T-helper 2 cell treated with Interferon-gamma antibody and Interleukin-4, amounts not matched to agents 100 ng/mL and 5 ng/mL, for 36 hours (primary cell): ENCODE data around the gene RFT1. TPM values are rescaled to one million over a fixed set of nuclear protein-coding genes. Genes with fewer than 3 reads are reported as not detected.

Experiments
- intact Hi-C: fragments of 100-400 bp; cut with micrococcal nuclease; formaldehyde crosslinking; loops from one replicate; pipeline ENCODE4 v1.15.1; 2023
- total RNA-seq: library from RNA; stranded (reverse); gene quantifications from 2 replicates; pipeline ENCODE4 v1.2.3, GENCODE V29; 2022

The RFT1 gene
- total RNA-seq, 1 donor from 2014 or later, result 34.2 TPM

DNA sequence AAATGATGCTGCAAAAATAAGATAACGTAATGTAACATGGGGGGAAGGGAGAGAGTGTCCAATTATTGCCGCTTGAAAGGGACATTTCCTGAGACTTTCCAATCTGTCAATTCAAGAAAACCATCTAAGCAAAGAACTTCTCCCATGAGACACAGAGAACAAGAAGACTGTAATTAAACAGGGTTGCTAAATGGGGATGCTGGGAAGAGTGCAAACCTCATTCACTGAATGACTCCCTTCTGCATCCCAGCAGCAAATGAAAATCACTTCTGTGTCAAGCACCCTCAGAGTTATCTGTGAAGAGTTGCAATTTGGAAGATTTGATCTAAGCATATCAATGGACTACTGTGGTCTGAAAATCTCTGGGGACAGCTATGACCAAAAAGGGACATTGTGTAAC, 3.6 kb downstream of the RFT1 start:
- intact Hi-C loops, result no loop called here

- intact Hi-C loops, result no loop called here
Measured at GRCh38 chr3:53123953-53124352, 6.3 kb downstream of the RFT1 start.

DNA sequence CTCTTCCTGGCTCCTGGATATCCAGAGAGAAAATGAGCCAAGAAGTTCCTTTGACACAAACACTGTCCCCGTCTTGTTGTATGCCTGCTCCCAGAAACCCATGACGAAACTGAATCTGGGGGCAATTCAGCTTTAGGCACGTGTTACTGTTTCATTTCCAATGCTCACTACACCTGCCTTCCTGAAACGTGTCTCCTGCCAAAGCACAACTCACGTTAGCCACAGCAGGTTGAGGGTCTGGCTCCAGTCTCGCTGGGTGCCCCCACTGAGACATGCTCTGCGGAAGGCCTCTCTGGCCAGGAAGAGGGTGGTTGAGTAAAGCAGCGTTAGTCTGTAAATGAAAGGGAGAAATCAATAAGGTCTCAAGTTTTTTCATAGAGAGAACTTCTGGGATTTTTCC, 6.7 kb downstream of the RFT1 start:
- intact Hi-C loops, result no loop called here

DNA sequence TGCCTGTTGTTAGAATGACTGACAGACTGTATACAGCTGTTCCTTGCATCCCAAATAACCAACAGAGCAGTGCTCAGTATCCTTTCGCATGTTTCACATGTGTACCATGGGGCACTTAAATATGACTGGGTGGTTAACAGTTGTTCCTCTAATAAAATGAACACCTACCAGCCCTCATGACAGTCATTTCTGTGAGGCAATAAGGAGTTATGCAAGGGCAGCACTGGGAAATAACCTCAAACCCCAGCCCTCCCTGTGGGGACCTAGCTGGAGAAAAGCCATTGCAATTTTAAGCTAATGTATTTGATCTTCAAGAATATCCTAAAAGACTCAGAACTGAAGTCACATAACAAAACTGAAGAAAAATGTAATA, 7.3 kb downstream of the RFT1 start:
- intact Hi-C loops, result no loop called here

GRCh38 chr3:53122255-53122932, 7.8 kb downstream of the RFT1 start:
- intact Hi-C loops, result no loop called here

DNA sequence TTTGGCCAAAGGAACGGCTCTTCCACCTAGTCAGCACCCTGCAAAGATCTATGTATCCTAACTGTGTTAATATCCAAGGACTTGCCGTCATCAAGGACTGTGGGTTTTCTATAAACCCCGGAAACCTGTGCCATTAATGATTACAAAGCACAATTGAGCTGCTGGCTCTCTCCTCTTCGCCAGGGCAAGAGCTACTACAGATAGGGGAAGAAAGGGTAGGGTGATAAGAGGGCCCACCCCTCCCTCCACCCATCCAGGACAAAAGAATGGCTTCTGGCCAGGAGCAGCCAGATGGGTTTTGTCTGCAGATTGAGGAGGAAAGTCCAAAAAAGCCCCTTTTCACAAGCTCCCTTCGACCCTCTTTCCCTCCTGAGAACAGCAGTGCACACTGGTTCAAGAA, 9.9 kb downstream of the RFT1 start:
- intact Hi-C loops, result no loop called here

DNA sequence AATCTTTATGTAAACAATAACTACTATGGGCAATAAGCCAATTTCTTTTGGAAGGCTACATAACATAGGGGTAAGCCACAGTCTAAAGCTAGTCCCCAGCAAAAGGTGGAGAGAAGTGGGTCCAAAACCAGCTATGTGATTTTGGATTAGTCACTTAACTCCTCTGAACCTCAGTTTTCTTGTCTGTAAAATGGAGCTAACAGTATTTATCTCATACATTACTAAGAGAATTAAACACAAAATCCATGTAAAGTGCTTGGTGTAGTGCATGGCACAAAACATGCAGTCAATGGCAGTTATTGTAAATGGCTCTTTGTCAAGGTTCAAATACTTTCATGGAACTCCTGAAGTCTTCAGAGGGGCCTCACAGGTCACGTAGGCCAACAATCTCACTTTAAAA, 13.3 kb downstream of the RFT1 start:
- intact Hi-C loops, result no loop called here

GRCh38 chr3:53114412-53115074, 15.7 kb downstream of the RFT1 start:
- intact Hi-C loops, result loop anchor here (1.0 to 5.0 kb wide), 4 partner anchors 16 to 233 kb away; partner anchors contain the start of genes DCP1A, RFT1 and TKT

GRCh38 chr3:53114011-53114400, 16.2 kb downstream of the RFT1 start:
- intact Hi-C loops, result loop anchor here (1.0 to 5.0 kb wide), 4 partner anchors 16 to 233 kb away; partner anchors contain the start of genes DCP1A, RFT1 and TKT

DNA sequence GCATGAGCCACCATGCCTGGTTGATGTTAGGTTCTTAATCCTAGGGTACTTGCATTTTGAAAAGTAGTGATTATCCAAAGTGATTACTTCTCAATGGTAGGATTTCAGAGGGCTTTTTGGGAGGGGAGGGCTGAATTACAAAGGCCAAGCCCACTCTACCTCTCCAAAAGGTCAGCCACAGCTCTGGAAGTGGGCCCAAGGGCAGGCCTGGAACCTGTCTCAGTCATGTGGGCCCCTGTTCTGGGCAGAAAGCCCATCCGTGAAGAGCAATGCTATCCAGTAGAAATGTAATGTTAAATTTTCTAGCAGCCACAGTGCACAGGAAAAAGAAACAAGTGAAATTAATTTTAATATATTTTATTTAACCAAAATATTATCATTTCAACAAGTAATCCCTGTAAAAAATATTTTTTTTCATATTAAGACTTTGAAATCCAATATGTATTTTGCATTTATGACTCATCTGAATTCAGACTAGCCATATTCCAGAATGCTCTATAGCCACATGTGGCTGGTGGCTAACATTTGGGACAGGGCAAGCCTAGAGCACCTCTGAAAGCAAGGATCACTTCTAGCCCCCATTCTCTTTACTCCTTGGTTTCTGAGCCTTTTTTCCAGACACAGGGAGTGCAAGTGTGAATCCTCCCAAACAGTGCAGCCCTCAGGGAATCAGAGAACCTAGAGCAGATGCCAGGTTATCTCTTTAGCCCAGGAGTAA, 16.8 kb downstream of the RFT1 start:
- intact Hi-C loops, result loop anchor here (1.0 to 5.0 kb wide), 4 partner anchors 17 to 234 kb away; partner anchors contain the start of genes DCP1A, RFT1 and TKT

- intact Hi-C loops, result loop anchor here (5.0 kb wide), 2 partner anchors 145 to 235 kb away; partner anchors contain the start of genes DCP1A and TKT
Measured at GRCh38 chr3:53111822-53112221, 18.4 kb downstream of the RFT1 start.

DNA sequence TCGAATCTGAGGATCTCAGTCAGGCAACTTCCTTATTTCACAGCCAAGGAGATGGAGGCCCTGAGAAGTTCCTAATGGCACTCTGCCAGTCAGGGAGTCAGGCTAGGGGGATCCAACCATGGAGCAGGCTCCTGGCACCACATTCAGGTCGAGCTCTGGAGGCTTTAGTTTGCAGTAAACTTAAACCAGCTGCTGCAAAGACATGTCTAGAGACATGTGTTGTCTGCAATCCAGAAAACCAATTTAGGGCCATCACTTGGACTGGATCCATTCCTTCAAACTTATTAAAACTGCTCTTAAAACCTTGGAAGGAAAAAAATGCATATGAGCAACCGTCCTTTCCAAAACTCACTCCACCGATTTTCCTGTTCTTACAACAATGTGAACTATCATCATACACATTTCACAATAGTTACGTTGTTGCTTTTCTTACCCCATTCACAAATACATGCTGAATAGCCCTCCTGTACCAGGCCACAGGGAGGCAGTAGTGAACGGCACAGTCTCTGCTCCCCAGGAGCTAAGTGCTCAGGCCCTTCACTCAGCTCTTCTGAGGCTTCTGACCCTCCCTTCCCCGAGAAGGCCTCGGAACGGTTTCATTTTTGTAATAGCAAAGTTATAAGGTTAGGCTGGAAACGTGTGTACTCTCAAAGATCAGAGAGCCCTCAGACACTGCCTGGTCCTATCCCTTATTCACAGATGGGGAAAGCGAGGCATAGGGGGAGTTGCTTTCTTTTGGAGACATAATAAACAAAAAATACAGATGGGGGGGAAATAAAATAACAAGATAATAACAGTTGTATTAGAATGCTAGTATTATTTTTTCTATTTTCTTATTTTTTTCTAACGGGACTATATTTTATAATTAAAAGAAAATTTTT, 20.1 kb downstream of the RFT1 start:
- intact Hi-C loops, result loop anchor here (1.0 to 5.0 kb wide), 4 partner anchors 8 to 237 kb away; partner anchors contain the start of genes DCP1A, RFT1 and TKT

DNA sequence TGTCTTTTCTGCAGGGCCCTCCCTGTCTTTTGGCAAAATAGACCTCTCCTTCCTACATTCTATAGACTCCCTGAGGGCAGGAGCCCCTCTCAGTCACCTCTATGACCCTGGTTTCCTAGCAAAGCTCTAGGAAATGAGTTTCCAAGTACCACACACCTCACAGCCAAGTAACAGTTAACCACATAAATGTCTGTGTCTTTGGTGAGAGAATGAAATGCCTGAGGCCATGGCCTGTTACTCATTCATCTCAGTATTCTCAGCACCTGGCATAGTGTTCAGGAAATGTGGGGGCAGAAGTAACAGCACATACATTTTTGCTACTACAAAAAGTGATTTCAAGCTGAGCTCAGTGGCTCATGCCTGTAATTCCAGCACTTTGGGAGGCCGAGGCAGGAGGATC, 21.0 kb downstream of the RFT1 start:
- intact Hi-C loops, result no loop called here

DNA sequence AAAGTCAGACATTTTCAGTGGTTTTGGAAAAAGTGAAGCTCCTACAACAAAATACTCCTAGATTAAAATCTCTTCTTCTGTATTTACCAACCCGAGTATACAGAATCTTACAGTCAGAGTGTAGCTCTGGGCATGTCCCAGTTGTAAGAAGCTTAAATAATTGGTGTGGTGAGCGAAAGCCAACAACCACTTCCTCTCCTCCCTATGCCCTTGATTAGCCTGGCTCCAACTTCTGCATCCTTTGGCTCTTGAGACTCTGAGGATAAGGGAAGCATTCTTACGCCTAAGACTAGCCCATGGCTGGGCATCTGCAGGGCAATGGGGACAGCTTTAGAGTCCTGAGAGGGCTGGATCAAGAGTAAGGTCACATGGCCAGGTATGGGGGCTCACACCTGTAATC, 25.5 kb downstream of the RFT1 start:
- intact Hi-C loops, result loop anchor here (5.0 kb wide), 1 partner anchor 58 kb away; the partner anchor contains the start of gene PRKCD

- intact Hi-C loops, result loop anchor here (2.0 to 5.0 kb wide), 2 partner anchors 31 to 59 kb away; partner anchors contain the start of gene PRKCD
Measured at GRCh38 chr3:53103397-53104296, 26.6 kb downstream of the RFT1 start.

DNA sequence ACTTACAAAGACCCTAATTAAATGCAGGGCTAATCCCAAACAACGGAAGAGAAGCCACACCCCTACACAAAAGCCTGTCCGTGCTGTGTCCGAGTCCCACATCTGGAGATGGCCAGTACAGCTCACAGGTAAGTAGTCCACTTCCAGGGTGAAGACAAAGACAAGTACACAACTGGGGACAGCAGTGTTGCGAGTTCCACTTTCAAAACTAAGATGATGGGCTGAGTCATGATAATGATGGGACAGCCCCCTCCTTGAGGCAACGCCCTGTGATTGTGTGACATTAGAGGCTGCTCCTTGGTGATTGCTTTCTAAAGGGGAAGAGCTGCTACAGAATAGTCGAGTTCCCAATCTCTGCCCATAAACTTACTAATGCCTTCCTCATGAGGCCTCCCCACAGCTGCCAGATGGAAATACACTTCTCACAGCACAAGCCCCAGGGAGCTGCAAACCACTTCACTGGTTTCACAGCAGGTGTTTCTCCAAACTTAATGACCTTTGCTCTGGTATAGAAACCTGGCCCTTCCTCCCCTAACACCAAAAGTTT, 27.6 kb downstream of the RFT1 start:
- intact Hi-C loops, result loop anchor here (1.0 to 5.0 kb wide), 3 partner anchors 8 to 60 kb away; partner anchors contain the start of gene PRKCD

- intact Hi-C loops, result loop anchor here (1.0 to 5.0 kb wide), 3 partner anchors 8 to 60 kb away; partner anchors contain the start of gene PRKCD
Measured at GRCh38 chr3:53101956-53102355, 28.3 kb downstream of the RFT1 start.

- intact Hi-C loops, result loop anchor here (5.0 kb wide), 1 partner anchor 61 kb away; the partner anchor contains the start of gene PRKCD
Measured at GRCh38 chr3:53100818-53101466, 29.3 kb downstream of the RFT1 start.

DNA sequence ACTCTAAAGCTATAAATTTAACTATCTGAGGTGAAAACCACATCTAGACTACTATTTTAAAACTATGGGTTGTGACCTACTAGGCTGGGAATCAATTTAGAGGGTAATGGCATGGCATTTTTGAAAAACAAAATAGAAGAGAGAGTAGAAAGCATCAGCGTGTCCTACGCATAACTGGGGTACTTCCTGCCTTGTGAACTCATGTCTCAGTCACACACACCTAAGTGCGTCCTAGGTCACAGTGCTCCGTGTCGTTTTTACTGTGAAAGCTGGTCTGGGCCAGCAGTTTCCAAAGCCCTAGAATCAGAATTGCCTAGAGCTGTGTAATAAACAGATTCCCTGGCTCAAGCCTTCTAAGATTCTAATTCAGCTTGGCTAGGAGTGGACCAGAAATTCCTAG, 32.3 kb downstream of the RFT1 start:
- intact Hi-C loops, result no loop called here
